ENCODE results near the gene SLC25A26. TPM values are rescaled to one million over a fixed set of nuclear protein-coding genes. Genes with fewer than 3 reads are reported as not detected.
"Not testable (repeated sequence)": the region's sequence is repeated elsewhere in the genome, so short reads cannot be mapped to it uniquely, and the experiment has no call there.

The SLC25A26 gene
- total RNA-seq, 1 donor from 2014 or later = 12.4 TPM

- intact Hi-C loops (cut with micrococcal nuclease) = no loop called here
These were observed 47.1 kb downstream of the SLC25A26 start for GRCh38 chr3:66267906-66268305.

DNA sequence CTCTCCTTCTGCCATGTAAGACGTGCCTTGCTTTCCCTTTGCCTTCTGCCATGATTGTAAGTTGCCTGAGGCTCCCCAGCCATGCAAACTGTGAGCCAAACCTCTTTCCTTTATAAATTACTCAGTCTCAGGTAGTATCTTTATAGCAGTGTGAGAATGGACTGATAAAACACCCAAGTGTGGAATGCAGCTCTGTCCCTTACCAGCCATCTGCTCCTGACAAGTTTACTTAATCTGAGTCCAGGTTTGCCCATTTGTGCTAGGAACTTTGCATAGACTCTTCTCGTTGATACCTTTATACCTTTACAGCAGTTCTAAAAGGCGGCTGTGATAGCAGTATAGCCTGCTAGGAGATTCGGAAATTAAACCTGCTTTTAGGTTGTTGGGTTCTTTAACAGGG, 48.1 kb downstream of the SLC25A26 start:
- intact Hi-C loops (cut with micrococcal nuclease) = no loop called here

GRCh38 chr3:66269411-66269810, 48.6 kb downstream of the SLC25A26 start:
- intact Hi-C loops (cut with micrococcal nuclease) = no loop called here

GRCh38 chr3:66270288-66270687, 49.5 kb downstream of the SLC25A26 start:
- intact Hi-C loops (cut with micrococcal nuclease) = no loop called here

- intact Hi-C loops (cut with micrococcal nuclease) = no loop called here
These were observed 49.9 kb downstream of the SLC25A26 start for GRCh38 chr3:66270701-66271100.

DNA sequence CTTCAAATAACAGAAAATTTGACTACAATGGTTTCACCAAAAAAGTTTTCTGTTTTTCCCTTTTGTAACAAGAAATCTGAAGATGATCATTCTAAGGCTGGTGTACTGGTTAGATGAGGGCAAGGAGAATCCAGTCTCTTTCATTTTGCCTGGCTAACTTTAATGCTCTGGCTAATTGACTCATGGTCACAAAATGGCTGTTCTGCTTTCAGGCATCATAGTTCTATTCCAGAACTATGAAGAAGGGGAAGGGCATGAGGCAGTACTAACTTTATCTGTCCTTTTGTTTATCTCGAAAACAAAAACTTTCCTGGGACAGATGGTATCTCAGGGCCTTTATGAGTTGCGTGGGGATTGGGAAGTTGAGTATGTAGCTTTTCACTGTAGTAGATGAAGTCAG, 50.4 kb downstream of the SLC25A26 start:
- intact Hi-C loops (cut with micrococcal nuclease) = no loop called here

DNA sequence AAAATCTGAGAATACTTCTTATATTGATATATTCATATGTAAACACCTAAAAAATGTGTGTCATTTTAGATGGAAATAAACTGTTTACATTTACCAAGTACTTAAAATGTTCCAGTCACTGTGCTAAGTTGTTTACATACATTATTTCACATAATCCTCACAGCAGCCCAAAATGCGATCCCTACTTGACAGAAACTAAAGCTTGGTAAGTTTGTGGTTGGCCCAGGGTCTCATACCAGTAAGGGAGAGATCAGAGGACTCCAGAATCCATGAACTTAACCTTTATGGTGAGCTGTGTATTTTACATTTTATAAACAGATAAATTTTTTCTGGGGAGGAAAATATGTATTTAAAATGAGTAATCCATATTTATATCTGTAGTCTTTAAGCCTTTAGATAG, 51.2 kb downstream of the SLC25A26 start:
- intact Hi-C loops (cut with micrococcal nuclease) = no loop called here

- intact Hi-C loops (cut with micrococcal nuclease) = loop anchor here (5.0 kb wide), 2 partner anchors 82 to 117 kb away; no protein-coding TSS in a partner anchor
These were observed 54.0 kb downstream of the SLC25A26 start for GRCh38 chr3:66274837-66275236.

DNA sequence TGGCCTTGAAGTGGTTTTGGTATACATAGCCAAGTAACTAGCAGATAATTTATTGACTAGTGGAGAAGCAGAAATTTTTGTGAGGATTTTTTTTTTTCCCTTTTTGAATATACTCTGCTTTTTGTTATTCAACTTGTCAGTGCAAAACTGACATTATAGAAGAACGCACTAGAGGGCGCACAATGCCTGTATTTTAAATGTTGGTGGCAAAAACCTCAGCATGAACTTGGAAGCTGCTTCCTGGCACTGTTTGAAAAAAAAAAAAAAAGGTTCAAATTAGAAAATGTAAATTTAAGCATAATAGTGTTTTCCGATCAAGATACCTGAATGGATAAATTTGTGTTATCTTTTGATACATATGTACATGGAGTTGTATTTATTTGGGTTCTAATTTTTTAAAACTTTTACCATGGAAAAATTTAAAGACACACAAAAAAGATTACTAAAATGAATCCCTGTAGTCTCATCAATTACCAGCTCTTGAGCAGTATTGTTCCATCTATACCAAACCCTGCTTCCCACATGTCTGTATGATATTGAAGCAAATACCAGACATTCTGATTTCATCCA, 56.0 kb downstream of the SLC25A26 start:
- intact Hi-C loops (cut with micrococcal nuclease) = loop anchor here (1.0 to 5.0 kb wide), 10 partner anchors 22 to 546 kb away; partner anchors contain the start of gene LRIG1

DNA sequence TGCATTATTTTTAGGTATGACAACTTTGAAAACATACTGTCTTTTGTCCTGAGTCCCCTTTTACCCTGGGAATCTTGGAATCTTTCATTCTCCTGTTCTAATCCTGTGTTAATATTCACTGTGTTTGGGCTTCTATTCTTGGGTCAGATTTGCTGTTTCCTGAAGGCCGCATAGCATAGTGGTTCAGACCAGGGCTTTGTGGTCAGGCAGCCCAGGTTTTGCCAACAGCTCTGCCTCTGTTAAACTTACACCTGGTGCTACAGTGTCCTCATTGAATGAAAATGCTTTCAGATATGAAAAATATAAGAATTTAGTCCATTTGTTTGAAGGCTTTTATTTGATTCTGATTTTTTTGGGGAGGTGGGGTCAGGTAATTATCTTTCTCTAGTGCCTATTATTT, 58.4 kb downstream of the SLC25A26 start:
- intact Hi-C loops (cut with micrococcal nuclease) = loop anchor here (5.0 kb wide), 2 partner anchors 78 to 113 kb away; no protein-coding TSS in a partner anchor

DNA sequence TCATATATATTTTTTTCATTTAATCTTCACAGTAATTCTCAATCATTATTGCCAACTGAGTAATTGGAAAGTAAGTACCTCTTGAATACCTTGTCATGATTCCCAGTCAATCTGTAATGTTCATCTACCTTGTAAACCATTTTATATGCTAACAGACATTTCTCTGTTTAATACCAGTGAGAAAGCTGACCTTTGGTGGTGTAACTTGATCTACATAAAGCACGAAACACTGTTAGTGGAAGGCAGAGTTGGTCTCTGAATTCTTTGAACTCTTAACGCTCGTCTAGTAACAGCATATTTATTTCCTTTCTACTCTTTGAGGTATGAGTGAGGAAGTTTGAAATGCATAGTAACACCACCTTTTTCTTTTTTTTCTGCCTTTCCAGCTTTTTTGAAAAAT, 59.5 kb downstream of the SLC25A26 start:
- intact Hi-C loops (cut with micrococcal nuclease) = no loop called here

DNA sequence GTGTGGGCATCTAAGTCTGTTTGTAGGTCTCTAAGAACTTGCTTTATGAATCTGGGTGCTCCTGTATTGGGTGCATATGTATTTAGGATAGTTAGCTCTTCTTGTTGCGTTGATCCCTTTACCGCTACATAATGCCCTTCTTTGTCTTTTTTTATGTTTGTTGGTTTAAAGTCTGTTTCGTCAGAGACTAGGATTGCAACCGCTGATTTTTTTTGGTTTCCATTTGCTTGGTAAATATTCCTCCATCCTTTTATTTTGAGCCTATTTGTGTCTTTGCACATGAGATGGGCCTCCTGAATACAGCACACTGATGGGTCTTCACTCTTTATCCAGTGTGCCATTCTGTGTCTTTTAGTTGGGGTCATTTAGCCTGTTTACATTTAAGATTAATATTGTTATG, 71.1 kb downstream of the SLC25A26 start:
- intact Hi-C loops (cut with micrococcal nuclease) = not testable (repeated sequence)

GRCh38 chr3:66297260-66297873, 76.6 kb downstream of the SLC25A26 start:
- intact Hi-C loops (cut with micrococcal nuclease) = no loop called here

- intact Hi-C loops (cut with micrococcal nuclease) = no loop called here
These were observed 77.1 kb downstream of the SLC25A26 start for GRCh38 chr3:66297900-66298299.

DNA sequence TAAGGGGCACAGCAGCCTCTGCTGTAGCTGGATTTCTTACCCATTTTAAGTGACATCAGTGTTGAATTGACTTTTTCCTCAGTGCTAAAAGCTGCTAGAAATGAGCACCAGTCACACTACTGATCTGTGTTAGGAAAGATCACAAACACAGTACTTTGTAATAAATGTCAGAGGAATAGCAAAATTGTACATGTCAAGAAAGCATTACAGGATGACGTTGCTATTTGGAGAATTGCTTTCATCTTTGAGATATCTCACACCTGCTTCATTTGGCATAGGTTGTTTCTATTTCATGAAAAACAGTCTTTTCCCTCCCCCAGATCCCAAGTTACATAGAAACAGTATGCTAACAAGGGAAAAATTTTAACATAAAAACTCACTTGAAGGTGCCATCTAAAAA, 77.8 kb downstream of the SLC25A26 start:
- intact Hi-C loops (cut with micrococcal nuclease) = no loop called here

- intact Hi-C loops (cut with micrococcal nuclease) = not testable (repeated sequence)
These were observed 78.3 kb downstream of the SLC25A26 start for GRCh38 chr3:66299085-66299484.

DNA sequence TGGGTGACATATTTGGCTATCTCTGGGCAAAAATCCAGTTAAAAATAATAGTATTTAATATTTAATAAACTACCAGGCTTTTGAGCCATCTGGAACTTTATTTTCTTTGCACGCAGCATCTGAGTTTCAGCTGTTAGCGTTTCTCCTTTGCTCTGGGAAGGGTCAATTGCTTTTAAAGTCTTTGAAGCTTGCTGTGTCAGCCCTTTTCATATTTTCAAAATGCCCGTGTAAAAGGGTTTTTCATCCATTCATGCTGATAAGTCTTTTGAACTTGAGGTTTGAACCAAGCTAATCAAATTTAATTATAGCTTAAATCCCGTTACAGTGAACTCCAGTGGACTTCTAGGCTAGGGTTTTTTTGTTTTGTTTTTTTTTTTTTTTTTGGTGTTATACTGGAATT, 79.1 kb downstream of the SLC25A26 start:
- intact Hi-C loops (cut with micrococcal nuclease) = loop anchor here (5.0 kb wide), 1 partner anchor 1352 kb away; the partner anchor contains the start of gene SUCLG2

DNA sequence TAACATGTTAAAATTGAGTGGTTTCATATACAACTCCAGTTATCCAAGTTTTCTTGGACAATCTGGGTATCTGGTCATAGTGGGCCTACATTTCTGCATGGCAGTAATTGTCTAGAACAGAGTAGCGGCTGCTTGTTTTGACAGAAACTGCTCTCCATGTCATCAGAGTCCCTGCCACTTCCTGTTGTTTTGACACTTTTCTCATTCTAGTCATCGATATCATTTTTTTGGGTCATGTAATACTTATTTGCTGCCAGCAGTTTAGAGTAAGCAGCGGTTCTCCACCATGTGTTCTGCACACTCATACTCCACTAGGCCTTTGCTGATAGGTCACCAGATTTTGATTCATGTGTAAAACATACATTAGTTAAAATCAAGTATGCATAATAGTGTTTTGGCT, 81.5 kb downstream of the SLC25A26 start:
- intact Hi-C loops (cut with micrococcal nuclease) = loop anchor here (1.0 to 5.0 kb wide), 8 partner anchors 26 to 1350 kb away; partner anchors contain the start of genes KBTBD8 and SUCLG2

DNA sequence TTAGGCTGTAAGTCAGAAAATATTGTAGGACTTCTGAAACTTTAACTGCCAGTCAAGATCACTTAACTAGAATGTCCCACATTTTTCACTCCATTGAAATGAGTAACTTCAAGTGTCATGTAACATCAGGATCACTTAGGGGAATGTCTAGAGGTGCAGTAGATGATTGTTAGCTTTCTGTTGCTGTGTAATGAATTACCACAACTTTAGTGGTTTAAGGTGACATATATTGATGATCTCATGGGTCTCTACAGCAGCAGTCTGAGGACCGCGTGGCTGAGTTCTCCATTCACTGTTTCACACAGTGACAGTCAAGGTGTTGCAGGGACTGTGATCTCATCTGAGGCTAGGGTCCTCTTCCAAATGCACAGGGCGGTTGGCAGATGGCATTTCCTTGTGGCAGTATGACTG, 82.7 kb downstream of the SLC25A26 start:
- intact Hi-C loops (cut with micrococcal nuclease) = loop anchor here (1.0 to 5.0 kb wide), 4 partner anchors 169 to 1349 kb away; partner anchors contain the start of genes LRIG1 and SUCLG2

GRCh38 chr3:66304293-66304692, 83.5 kb downstream of the SLC25A26 start:
- intact Hi-C loops (cut with micrococcal nuclease) = loop anchor here (5.0 kb wide), 1 partner anchor 1348 kb away; the partner anchor contains the start of gene SUCLG2

DNA sequence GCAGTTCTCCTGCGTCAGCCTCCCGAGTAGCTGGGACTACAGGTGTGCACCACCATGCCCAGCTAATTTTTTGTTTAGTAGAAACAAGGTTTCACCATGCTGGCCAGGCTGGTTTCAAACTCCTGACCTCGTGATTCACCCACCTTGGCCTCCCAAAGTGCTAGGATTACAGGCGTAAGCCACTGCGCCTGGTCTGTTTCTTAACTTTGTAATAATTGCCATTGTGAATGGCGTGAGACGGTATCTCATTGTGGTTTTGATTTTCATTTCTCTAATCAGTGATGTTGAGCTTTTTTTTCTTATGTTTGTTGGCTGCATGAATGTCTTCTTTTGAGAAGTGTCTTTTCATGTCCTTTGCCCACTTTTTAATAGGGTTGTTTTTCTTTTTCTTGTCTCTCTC, 85.3 kb downstream of the SLC25A26 start:
- intact Hi-C loops (cut with micrococcal nuclease) = not testable (repeated sequence)

GRCh38 chr3:66306991-66307390, 86.2 kb downstream of the SLC25A26 start:
- intact Hi-C loops (cut with micrococcal nuclease) = not testable (repeated sequence)

DNA sequence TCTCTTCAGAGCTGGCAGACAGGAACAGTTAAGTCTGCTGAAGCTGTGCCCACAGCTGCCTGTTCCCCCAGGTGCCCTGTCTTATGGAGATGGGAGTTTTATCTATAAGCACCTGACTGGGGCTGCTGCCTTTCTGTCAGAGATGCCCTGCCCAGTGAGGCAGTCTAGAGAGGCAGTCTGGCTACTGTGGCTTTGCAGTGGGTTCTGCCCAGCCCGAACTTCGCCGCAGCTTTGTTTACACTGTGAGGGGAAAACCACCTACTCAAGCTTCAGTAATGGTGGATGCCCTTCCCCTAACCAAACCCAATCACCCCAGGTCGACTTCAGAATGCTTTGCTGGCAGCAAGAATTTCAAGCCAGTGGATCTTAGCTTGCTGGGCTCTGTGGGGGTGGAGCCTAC, 91.2 kb downstream of the SLC25A26 start:
- intact Hi-C loops (cut with micrococcal nuclease) = no loop called here
